GM12878 (cell line): ENCODE data around the gene MST1R. TPM values are rescaled to one million over a fixed set of nuclear protein-coding genes. Genes with fewer than 3 reads are reported as not detected.

Experiments
- BHLHE40 ChIP-seq, 2 experiments: fragments of 450-650 bp in 1 of 2; IDR thresholded peaks; 2 replicates each; pipeline ENCODE4 v1.6.1; 2011 to 2017; ENCODE audit warnings: low read depth in 2 of 2, borderline replicate concordance in 1 of 2, improper control_type of control experiment in 1 of 2, low read length in 1 of 2, mild to moderate bottlenecking in 1 of 2
- KAT2A ChIP-seq: conservative IDR thresholded peaks from 2 replicates; pipeline ENCODE4 v1.6.1; 2011; ENCODE audit warnings: low read depth, low read length; ENCODE audit not compliant: control insufficient read depth
- MYB ChIP-seq: fragments of 150-350 bp; IDR thresholded peaks from 2 replicates; pipeline ENCODE4 v1.6.1; 2014; ENCODE audit warnings: mild to moderate bottlenecking, low read depth, low read length, borderline replicate concordance
- NBN ChIP-seq: fragments of 450-650 bp; IDR thresholded peaks from 2 replicates; pipeline ENCODE4 v1.6.1; 2016
- NR2F1 ChIP-seq: fragments of 450-650 bp; conservative IDR thresholded peaks from 2 replicates; pipeline ENCODE4 v1.6.1; 2017; ENCODE audit warnings: mild to moderate bottlenecking
- STAT1 ChIP-seq: fragments of 450-650 bp; conservative IDR thresholded peaks from 2 replicates; pipeline ENCODE4 v1.6.1; 2014; ENCODE audit warnings: antibody characterized with exemption, mild to moderate bottlenecking
- STAT3 ChIP-seq: IDR thresholded peaks from 2 replicates; pipeline ENCODE4 v1.6.1; 2011; ENCODE audit warnings: low read depth, low read length, improper control_type of control experiment
- YBX1 ChIP-seq: fragments of 450-650 bp; IDR thresholded peaks from 2 replicates; pipeline ENCODE4 v1.6.1; 2016; ENCODE audit warnings: antibody characterized with exemption
- ZNF207 ChIP-seq: fragments of 450-650 bp; IDR thresholded peaks from 2 replicates; pipeline ENCODE4 v1.6.1; 2014; ENCODE audit warnings: antibody characterized with exemption, mild to moderate bottlenecking, borderline replicate concordance
- ZZZ3 ChIP-seq: IDR thresholded peaks from 2 replicates; pipeline ENCODE4 v1.6.1; 2011; ENCODE audit warnings: low read depth; ENCODE audit not compliant: control insufficient read depth, insufficient read length
- polyA plus RNA-seq, 11 experiments: library from polyadenylated mRNA; depleted of rRNA in 4 of 11; unstranded in 6 of 11; stranded (reverse) in 5 of 11; fragments of >200 nt; fragmentation: Nextera tagmentation in 4 of 11; fragmentation: Illumina TruSeq in 1 of 11; extraction: Ambion mirVana in 4 of 11; extraction: Trizol in 1 of 11; gene quantifications; 1 replicate in 1 of 11; 2 replicates in 10 of 11; pipeline versions ENCODE4 v1.2.1 to v1.2.3, GENCODE V29; 2011 to 2016; ENCODE audit warnings: inconsistent platforms in 2 of 11, missing spikeins in 2 of 11, low read depth in 1 of 11
- total RNA-seq, 4 experiments: library from RNA; depleted of rRNA in 3 of 4; stranded (reverse); fragments of >200 nt in 3 of 4; fragmentation: Illumina TruSeq in 1 of 4; extraction: Trizol in 1 of 4; gene quantifications; 2 replicates each; pipeline versions ENCODE4 v1.2.1 to v1.2.3, GENCODE V29; 2013 to 2021
- TF ChIP-seq, protein P1 (sequence below): fragments of 450-650 bp; formaldehyde crosslinking; IDR thresholded peaks from 2 replicates; pipeline ENCODE4 v1.4.0; 2022; ENCODE audit warnings: mild to moderate bottlenecking, moderate library complexity
- TF ChIP-seq, protein P2 (sequence below): IDR thresholded peaks from 2 replicates; pipeline ENCODE4 v1.6.1; 2011; ENCODE audit warnings: low read depth, low read length, improper control_type of control experiment, borderline replicate concordance
- TF ChIP-seq, protein P3 (sequence below): fragments of 450-650 bp; IDR thresholded peaks from 2 replicates; pipeline ENCODE4 v1.6.1; 2017; ENCODE audit warnings: mild to moderate bottlenecking

MST1R gene
- total and polyA plus RNA-seq, 10 of the 15 experiments (the other 5 are each of a cell fraction or from before 2014, with no cell fraction given), result 0.40 to 5.6 (median 1.2) TPM

- TF ChIP-seq, protein P1, sequence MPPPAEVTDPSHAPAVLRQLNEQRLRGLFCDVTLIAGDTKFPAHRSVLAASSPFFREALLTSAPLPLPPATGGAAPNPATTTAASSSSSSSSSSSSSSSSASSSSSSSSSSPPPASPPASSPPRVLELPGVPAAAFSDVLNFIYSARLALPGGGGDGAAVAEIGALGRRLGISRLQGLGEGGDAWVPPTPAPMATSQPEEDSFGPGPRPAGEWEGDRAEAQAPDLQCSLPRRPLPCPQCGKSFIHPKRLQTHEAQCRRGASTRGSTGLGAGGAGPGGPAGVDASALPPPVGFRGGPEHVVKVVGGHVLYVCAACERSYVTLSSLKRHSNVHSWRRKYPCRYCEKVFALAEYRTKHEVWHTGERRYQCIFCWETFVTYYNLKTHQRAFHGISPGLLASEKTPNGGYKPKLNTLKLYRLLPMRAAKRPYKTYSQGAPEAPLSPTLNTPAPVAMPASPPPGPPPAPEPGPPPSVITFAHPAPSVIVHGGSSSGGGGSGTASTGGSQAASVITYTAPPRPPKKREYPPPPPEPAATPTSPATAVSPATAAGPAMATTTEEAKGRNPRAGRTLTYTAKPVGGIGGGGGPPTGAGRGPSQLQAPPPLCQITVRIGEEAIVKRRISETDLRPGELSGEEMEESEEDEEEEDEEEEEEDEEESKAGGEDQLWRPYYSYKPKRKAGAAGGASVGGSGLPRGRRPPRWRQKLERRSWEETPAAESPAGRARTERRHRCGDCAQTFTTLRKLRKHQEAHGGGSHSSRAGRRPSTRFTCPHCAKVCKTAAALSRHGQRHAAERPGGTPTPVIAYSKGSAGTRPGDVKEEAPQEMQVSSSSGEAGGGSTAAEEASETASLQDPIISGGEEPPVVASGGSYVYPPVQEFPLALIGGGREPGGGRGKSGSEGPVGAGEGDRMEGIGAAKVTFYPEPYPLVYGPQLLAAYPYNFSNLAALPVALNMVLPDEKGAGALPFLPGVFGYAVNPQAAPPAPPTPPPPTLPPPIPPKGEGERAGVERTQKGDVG, result no peak
- TF ChIP-seq BHLHE40 (IDR thresholded peaks at IDR 0.05; ENCODE audit: borderline replicate concordance in 1 of 2, low read depth in 2 of 2, low read length in 1 of 2), result no peak
- TF ChIP-seq STAT3, result no peak
- no peak for TF ChIP-seq MYB
- TF ChIP-seq YBX1, result no peak
- TF ChIP-seq, protein P2, sequence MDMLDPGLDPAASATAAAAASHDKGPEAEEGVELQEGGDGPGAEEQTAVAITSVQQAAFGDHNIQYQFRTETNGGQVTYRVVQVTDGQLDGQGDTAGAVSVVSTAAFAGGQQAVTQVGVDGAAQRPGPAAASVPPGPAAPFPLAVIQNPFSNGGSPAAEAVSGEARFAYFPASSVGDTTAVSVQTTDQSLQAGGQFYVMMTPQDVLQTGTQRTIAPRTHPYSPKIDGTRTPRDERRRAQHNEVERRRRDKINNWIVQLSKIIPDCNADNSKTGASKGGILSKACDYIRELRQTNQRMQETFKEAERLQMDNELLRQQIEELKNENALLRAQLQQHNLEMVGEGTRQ, result no peak
- TF ChIP-seq, protein P3, sequence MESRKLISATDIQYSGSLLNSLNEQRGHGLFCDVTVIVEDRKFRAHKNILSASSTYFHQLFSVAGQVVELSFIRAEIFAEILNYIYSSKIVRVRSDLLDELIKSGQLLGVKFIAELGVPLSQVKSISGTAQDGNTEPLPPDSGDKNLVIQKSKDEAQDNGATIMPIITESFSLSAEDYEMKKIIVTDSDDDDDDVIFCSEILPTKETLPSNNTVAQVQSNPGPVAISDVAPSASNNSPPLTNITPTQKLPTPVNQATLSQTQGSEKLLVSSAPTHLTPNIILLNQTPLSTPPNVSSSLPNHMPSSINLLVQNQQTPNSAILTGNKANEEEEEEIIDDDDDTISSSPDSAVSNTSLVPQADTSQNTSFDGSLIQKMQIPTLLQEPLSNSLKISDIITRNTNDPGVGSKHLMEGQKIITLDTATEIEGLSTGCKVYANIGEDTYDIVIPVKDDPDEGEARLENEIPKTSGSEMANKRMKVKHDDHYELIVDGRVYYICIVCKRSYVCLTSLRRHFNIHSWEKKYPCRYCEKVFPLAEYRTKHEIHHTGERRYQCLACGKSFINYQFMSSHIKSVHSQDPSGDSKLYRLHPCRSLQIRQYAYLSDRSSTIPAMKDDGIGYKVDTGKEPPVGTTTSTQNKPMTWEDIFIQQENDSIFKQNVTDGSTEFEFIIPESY, result no peak
- no peak for TF ChIP-seq NBN
- no peak for TF ChIP-seq KAT2A
- no peak for TF ChIP-seq STAT1
- TF ChIP-seq NR2F1, result no peak
- TF ChIP-seq ZNF207, result no peak
- TF ChIP-seq ZZZ3, result no peak
These were observed 60.7 kb downstream of the MST1R start (continued) for GRCh38 chr3:49842843-49843517.
